ENCODE data around the gene OXER1. TPM values are rescaled to one million over a fixed set of nuclear protein-coding genes. Genes with fewer than 3 reads are reported as not detected.
"Not testable (repeated sequence)": the region's sequence is repeated elsewhere in the genome, so short reads cannot be mapped to it uniquely, and the experiment has no call there.

The OXER1 gene
- total RNA-seq, 6 donors from 2014 or later = 0.22 to 3.1 (median 1.3) TPM

GRCh38 chr2:42736598-42737322 is 27.2 kb downstream of the OXER1 start:
- H3K27ac ChIP-seq = no peak overlapping the region
- no peak for DNase-seq
- H3K9me3 ChIP-seq = peaks cover 0 to 5% (median 0%) of the 10 kb centered on the region in 4 donors
- no peak overlapping the region for H3K4me3 ChIP-seq
- TF ChIP-seq, protein P1, sequence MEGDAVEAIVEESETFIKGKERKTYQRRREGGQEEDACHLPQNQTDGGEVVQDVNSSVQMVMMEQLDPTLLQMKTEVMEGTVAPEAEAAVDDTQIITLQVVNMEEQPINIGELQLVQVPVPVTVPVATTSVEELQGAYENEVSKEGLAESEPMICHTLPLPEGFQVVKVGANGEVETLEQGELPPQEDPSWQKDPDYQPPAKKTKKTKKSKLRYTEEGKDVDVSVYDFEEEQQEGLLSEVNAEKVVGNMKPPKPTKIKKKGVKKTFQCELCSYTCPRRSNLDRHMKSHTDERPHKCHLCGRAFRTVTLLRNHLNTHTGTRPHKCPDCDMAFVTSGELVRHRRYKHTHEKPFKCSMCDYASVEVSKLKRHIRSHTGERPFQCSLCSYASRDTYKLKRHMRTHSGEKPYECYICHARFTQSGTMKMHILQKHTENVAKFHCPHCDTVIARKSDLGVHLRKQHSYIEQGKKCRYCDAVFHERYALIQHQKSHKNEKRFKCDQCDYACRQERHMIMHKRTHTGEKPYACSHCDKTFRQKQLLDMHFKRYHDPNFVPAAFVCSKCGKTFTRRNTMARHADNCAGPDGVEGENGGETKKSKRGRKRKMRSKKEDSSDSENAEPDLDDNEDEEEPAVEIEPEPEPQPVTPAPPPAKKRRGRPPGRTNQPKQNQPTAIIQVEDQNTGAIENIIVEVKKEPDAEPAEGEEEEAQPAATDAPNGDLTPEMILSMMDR (IDR thresholded peaks at IDR 0.05) = no peak
- no peak for TF ChIP-seq POLR2A (IDR thresholded peaks at IDR 0.05)
- H3K4me1 ChIP-seq = peaks cover 0 to 6% (median 2%) of the 10 kb centered on the region in 4 donors
- H3K36me3 ChIP-seq = peaks cover 0 to 20% (median 6%) of the 10 kb centered on the region in 4 donors
- no peak for ATAC-seq (ENCODE audit: low FRiP score in 2 of 2)
- H3K27me3 ChIP-seq = no peaks in the 10 kb centered on the region

DNA sequence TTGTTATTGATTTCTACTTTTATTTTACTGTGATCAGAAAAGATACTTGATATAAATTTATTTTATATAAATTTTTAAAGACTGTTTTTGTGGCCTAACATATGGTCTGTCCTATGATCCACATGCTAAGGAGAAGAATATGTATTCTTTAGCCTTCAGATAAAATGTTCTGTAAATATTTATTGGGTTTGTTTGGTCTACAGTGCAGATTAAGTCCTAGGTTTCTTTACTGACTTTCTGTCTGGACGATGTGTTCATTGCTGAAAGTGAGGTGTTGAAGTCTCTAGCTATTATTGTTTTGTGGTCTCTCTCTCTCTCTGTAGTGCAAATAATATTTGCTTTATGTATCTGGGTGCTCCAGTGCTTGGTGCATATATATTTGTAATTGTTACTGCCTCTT is 30.1 kb downstream of the OXER1 start:
- 88 to 91% methylated on average over 1 of the region's 1 CpG for WGBS, 2 donors
- DNase-seq (no peak), ATAC-seq (ENCODE audit: low FRiP score in 2 of 2) (no peak)

DNA sequence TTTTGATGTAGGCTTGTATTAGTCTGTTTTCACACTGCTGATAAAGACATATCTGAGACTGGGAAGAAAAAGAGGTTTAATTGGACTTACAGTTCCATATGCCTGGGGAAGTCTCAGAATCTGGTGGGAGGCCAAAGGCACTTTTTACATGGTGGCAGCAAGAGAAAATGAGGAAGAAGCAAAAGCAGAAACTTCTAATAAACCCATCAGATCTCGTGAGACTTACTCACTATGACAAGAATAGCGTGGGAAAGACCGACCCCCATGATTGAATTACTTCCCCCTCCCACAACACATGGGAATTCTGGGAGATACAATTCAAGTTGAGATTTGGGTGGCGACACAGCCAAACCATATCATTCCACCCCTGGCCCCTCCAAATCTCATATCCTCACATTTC is 32.6 kb downstream of the OXER1 start:
- H3K36me3 ChIP-seq; H3K27ac ChIP-seq; H3K4me1 ChIP-seq; H3K27me3 ChIP-seq; ATAC-seq (ENCODE audit: low FRiP score in 2 of 2); DNase-seq; H3K9me3 ChIP-seq; H3K4me3 ChIP-seq: not testable (repeated sequence)
- WGBS, 2 donors = 94% methylated on average over 4 of the region's 4 CpGs

More for the DNA sequence above, 30.1 kb downstream of the OXER1 start:
- Histone ChIP-seq H3K27ac (no peak overlapping the region), H3K9me3 (peaks cover 0 to 5% (median 0%) of the 10 kb centered on the region in 4 donors), H3K4me1 (no peaks in the 10 kb centered on the region), H3K36me3 (peaks cover 0 to 17% (median 6%) of the 10 kb centered on the region in 4 donors), H3K4me3 (no peak overlapping the region), H3K27me3 (no peaks in the 10 kb centered on the region)
- TF ChIP-seq, protein P1 (IDR thresholded peaks at IDR 0.05) = no peak
- TF ChIP-seq POLR2AphosphoS5 (IDR thresholded peaks at IDR 0.05) = no peak
- TF ChIP-seq EP300 (IDR thresholded peaks at IDR 0.05) = no peak
- no peak for TF ChIP-seq POLR2A (IDR thresholded peaks at IDR 0.05)

DNA sequence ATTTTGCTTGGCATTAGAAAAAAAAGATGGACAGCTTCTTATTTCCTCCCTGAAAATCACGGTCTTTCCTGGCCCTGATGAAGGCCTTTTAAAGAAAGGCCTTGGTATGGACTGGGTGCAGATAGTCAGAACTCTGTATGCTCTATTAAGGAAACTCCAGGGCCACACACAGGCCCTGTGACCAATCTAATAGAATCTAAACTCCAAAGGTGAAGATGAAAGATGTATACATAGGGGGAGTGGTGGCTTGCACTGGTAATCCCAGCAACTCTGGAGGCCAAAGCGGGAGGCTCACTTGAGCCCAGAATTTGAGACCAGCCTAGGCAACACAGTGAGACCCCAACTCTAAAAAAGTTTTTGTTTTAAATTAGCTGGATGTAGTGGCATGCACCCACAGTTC is 37.3 kb downstream of the OXER1 start:
- Histone ChIP-seq H3K36me3 (peaks cover 0 to 5% (median 0%) of the 10 kb centered on the region in 4 donors), H3K4me1 (peaks cover 0 to 19% (median 11%) of the 10 kb centered on the region in 4 donors), H3K27me3 (no peaks in the 10 kb centered on the region), H3K27ac (no peak overlapping the region), H3K4me3 (no peak overlapping the region), H3K9me3 (no peaks in the 10 kb centered on the region)
- no peak for TF ChIP-seq EP300 (IDR thresholded peaks at IDR 0.05)
- TF ChIP-seq, protein P1 (IDR thresholded peaks at IDR 0.05) = no peak
- TF ChIP-seq POLR2AphosphoS5 (IDR thresholded peaks at IDR 0.05) = no peak
- no peak for TF ChIP-seq POLR2A (IDR thresholded peaks at IDR 0.05)
- DNase-seq = no peak
- WGBS, 2 donors = 88 to 95% methylated on average over 2 of the region's 2 CpGs
- ATAC-seq (ENCODE audit: low FRiP score in 2 of 2) = no peak

DNA sequence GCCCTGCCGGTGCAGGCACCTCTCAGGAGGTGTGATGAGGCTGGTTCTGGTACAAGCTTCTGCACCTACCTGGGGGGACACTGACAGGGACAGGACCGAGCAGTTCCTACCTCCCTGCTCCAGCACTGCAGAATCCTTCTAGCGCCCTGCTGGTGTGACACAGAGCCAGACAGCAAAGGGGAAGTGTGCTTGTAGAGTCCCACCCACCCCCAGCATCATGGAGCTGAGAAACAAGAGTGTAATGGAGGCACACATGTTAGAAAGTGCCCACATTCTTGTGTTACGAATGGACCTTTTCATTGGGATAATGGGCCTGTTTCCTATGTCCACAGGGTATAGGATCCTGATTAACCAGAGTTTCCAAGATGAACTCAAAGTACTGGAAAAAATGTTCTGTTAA is 38.3 kb downstream of the OXER1 start:
- Histone ChIP-seq H3K27me3 (no peaks in the 10 kb centered on the region), H3K4me1 (peaks cover 0 to 19% (median 11%) of the 10 kb centered on the region in 4 donors), H3K27ac (no peak overlapping the region), H3K4me3 (no peak overlapping the region), H3K9me3 (no peaks in the 10 kb centered on the region), H3K36me3 (peaks cover 0 to 5% (median 0%) of the 10 kb centered on the region in 4 donors)
- DNase-seq (peak in 1 of 2 donors; percentile 41), ATAC-seq (ENCODE audit: low FRiP score in 2 of 2) (peak in 1 of 2 donors; percentile 36)
- TF ChIP-seq POLR2AphosphoS5 (IDR thresholded peaks at IDR 0.05) = no peak
- TF ChIP-seq, protein P1 (IDR thresholded peaks at IDR 0.05) = no peak
- TF ChIP-seq POLR2A (IDR thresholded peaks at IDR 0.05) = peak in 1 of 4 donors; percentile 33
- TF ChIP-seq EP300 (IDR thresholded peaks at IDR 0.05) = no peak
- 76 to 90% methylated on average over 3 to 4 of the region's 4 CpGs for WGBS, 2 donors
